ENCODE results near the gene NARF.
A peak's percentile ranks its signal among the peaks of the same experiment; 100 is the strongest.
"Not testable (repeated sequence)": the region's sequence is repeated elsewhere in the genome, so short reads cannot be mapped to it uniquely, and the experiment has no call there.

The NARF gene

DNA sequence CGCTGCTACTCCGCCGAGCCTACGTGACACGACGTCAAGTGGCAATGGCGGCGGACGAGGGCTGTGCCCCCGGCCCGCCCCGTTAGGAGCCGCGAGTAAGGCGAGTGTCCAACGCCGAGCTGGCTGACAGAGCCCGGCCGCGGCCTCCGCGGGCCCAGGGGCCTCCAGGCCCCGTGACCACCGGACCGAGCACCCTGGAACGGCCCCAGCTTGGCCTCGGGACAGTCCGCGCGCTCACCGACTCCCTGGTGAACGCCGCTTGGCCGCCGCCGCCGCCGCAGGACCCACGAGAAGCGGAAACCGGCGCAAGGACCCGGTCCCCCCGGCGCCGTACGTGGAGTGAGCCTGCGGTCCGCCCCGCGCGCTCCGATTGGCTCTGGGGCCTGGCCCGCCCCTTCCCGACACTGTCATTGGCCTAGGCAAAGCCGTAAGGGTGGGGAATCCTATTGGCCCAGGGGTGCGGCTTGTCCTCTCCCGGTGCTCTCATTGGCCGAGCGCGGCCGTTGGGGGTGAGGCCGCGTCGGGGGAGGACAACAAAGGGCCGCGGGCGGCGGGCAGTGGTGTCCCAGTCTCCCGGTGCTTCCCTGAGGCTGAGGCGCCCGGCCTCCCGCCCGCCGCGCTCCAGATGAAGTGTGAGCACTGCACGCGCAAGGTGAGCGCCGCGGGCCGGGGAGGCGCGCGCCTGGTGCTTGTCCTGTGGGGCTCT, at the start of gene NARF:
NARF (plus strand) TSS at position 563 of the 706 bp plus-strand sequence; CDS start at position 626, 63 bp downstream.
- peak; percentile 98 for DNase-seq

- no peak for DNase-seq
Measured at GRCh38 chr17:82408938-82409318, 49.6 kb upstream of the NARF start.

GRCh38 chr17:82410014-82410716, 48.4 kb upstream of the NARF start:
- no peak for DNase-seq

DNA sequence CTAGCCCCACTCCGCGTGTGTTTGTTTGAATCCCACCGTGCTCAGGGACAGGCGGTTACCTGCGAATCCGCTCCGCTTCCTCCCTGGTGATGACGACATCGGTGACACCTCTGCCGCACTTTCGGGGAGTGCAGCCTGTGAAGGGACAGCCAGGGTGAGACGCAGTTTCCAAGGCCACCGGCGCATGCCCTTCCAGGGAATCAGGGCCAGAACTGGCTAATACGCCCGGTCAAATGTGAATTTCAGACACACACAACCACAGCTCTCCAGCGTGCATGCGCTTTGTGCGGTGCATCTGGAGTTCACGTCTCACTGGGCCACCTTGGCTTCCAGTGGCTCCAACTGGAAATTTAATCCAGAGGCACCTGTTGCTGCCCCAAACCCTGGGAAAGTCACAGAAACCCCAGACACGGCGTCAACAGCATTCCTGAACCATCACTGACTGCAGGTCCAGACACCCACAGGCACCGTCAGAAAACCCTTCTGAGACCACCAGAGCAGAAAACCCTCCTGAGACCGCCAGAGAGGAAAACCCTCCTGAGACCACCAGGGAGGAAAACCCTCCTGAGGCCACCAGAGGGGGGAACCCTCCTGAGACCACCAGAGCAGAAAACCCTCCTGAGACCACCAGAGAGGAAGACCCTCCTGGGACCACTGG, 47.0 kb upstream of the NARF start:
- DNase-seq: no peak

DNA sequence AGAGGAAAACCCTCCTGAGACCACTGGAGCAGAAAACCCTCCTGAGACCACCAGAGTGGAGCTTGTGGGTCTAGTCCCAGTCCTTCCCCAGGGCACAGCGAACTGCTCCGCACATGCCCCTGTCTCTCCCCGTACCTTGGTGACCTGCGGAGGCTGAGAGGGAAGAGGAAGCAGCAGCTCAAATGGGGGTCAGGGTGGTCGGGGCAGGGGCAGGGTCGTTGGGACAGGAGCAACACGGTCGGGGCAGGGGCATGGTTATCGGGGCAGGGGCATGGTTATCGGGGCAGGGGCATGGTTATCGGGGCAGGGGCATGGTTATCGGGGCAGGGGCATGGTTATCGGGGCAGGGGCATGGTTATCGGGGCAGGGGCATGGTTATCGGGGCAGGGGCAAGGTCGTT, 46.5 kb upstream of the NARF start:
- DNase-seq: not testable (repeated sequence)

DNA sequence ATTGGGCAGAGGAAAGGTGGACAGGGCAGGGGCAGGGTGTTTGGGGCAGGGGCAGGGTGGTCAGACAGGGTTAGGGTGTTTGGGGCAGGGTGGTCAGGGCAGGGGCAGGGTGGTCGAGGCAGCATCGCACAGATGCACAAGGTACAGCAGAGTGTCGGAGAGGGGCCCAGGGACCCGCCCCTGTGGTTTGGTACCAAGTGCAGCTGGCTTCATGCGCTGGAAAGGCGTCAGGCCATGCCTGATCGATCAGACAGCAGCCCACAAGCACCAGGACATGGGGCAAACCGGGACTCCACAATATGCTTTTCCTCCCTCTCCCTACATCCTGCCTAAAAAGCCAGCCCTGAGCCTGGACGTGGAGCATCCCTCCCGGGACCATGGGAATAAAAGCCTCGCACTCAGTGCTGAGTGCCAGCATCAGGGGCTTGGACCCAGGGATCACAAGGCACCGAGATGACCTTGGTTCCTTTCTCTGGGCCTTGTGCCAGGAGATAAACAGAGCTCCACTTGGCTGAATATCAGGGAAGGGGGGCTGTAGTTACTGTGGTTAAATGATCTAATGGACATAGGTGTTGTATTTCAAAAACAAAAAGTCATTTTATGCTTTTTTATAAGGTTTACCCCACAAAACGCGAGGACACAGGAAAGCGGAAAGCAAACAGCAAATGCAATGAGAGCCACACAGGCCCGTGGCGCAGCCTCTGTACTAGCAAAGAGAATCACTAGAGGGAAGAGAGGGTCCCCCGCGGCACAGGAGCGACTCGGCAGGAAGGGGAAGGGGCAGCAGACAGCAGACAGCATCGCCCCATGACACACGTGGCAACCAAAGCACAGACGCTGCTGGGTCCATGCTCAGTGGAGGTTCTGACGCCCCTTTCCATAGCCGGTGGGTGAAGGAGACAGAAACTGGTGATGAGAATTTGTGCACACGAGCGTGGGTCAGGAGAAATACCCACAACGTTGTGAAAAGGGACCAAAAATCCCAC, 45.7 kb upstream of the NARF start:
- no peak for DNase-seq

- DNase-seq: peak; percentile 33
Measured at GRCh38 chr17:82414548-82415281, 43.8 kb upstream of the NARF start.

DNA sequence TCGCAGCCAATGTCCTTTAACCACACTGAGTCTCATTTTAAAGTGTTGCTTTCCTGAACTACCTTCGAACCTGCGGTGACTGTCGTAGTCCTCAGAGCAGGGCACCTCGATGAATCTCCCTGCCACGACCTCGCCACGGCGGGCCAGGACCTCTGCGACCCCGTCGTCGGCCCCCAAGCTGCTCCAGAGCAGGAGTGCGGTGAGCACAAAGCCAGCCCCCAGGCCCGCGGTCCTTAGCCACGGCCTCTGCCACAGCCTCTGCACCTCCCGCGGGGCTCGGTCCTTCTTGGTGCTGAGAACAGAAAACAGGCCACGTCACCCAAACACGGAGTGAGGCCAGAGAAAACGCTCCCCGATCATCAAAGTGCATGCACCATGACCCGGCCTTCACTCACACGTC, 43.2 kb upstream of the NARF start:
- no peak for DNase-seq

DNA sequence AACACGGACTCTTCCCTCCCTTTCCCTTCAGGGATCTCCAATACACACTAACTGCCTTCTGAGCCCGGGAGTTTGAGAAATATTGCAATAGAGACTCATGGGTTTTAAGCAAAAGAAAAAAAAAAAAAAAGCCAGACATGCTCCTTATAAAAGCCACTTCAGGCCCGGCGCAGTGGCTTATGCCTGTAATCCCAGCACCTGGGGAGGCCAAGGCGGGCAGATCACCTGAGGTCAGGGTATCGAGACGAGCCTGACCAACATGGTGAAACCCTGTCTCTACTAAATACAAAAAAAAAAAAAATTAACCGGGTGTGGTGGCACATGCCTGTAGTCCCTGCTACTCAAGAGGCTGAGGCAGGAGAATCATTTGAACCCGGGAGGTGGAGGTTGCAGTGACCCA, 42.8 kb upstream of the NARF start:
- DNase-seq: no peak

DNA sequence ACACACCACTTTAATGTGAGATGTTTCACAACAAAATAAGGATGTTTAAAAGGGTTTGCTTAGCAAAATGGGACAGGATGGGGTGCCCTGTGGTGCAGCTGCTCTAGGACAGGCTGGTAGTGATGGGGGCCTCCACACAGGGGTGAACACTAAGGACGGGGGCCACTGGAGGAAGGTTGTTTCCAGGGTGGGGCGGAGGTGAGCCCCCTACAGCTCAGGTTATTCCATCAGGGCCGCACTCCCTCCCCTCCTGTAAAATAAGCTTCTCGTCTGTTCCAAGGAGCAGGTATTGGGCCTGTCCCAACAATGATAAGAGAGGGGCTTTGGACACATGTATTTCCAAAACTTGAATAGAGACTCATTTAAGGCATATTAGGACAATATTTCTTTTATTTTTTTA, 42.3 kb upstream of the NARF start:
- DNase-seq: no peak

- DNase-seq: no peak
Measured at GRCh38 chr17:82416771-82417170, 41.8 kb upstream of the NARF start.

DNA sequence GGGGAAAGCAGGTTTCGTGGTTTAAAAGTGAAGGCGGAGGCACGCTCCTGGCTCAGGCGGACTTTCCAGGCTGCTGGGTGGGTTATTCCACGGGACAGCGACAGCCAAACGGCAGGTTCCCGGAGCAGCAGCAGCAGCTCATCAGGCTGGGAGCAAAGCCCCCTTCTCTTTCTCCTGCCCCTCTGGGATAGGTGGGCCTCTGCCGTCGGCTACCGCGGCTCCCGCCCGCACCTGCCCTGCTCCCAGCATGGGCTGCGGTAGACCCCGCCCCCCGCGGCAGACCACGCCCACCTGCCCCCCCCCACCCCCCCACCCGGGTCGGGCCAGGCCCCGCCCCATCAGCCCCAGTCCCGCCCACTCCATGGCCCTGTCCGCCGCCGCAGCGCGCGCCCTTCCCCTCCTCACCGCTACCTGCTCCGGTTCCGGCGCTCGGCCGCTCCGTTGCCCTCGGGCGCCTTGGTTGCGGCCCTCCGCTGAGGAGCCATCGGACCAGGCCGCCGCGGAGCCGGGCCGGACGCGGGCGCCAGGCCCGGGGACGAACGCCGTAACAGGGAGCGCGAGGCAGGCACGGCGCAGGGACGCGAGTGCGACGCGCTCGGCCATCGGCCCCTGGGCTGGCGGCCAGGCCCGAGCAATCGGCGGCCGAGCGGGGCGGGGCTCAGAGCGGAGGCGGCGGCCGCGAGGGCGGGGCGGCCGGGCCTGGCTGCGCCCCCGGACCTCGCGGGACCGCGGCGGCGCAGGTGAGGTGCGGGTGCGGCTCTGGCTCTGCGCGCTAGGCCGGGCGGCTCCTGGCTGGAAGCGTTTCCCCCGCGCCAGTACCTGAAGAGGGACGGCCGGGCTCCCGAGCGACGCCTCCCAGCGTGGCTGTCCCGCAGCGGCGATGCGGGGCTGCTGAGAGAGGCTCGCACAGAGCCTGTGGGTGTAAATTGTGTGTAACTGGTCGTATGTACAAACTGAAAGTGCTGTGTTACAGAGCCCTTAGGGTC, 40.2 kb upstream of the NARF start, which contains the start of the genes HEXD and OGFOD3:
HEXD (plus strand) TSS at position 347 of the 986 bp plus-strand sequence. CDS start 1,453 bp downstream, outside the sequence.
OGFOD3 (minus strand) TSS at position 586 of the 986 bp plus-strand sequence; CDS start at position 485, 101 bp downstream.
- DNase-seq: peak; percentile 83

DNA sequence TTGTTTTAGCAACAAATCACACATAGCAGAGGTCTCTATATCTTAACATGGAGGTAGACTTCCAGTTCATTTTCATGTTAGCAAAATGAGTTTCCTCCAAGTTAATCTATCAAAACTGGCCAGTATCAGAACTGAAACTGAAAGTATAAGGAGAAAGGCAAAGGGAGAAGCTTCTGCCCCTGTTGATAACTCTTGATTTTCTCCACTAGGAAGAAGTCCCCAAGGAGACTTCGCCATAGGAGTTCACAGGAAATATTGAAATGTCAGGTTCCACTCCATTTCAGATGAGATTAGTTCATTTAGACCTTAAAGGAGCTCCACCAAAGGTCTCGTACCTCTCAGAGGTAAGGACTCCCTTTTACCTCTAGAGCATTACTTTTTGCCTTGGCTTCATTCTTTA, 39.0 kb upstream of the NARF start:
- no peak for DNase-seq

DNA sequence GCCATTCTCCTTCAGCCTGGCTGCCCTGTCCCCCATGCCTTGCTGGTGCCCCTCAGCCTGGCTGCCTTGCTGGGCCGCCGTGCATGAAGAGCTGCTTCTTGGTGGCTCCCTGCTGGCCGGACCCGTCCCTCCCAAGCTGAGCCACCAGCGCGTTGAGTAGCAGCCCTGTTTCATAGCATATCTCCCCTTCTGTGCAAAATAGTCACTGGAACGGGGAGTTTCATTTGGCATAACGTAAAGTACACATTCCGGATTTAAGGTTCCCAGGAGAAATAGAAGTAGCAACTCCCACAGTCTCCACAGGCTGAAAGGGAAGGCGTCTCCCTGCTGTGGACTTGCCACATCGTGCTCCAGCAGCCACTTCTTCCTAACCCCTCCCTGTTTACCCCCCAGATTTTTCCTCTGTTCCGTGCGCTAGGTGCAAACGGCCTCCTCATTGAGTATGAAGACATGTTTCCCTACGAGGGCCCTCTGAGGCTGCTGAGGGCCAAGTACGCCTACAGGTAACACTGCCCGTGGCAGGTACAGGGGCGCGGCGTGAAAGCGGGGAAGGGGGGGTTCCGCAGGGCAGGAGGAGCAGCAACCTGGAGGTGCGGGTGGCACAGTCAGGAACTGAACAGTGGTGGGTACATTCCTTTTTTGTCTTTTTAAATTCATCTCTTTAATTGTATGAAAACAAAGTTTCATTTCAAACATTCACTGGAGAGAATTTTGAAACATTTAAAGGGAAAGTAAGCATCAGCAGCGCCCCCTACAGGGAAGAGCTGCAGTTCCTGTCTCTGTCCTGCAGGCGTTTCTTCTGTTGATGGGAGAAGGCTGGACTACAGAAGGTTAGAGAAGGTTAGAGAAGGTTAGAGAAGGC, 34.3 kb upstream of the NARF start:
- DNase-seq: no peak

DNA sequence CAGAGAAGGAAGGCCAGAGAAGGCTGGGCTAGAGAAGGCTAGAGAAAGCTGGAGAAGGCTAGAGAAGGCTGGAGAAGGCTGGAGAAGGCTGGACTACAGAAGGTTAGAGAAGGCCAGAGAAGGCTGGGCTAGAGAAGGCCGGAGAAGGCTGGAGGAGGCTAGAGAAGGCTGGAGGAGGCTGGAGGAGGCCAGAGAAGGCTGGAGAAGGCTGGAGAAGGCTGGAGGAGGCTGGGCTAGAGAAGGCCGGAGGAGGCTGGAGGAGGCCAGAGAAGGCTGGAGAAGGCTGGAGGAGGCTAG, 33.7 kb upstream of the NARF start:
- no peak for DNase-seq

- no peak for DNase-seq
Measured at GRCh38 chr17:82428546-82428945, 30.0 kb upstream of the NARF start.

- no peak for DNase-seq
Measured at GRCh38 chr17:82429824-82430223, 28.7 kb upstream of the NARF start.

GRCh38 chr17:82432017-82432416, 26.5 kb upstream of the NARF start:
- no peak for DNase-seq

DNA sequence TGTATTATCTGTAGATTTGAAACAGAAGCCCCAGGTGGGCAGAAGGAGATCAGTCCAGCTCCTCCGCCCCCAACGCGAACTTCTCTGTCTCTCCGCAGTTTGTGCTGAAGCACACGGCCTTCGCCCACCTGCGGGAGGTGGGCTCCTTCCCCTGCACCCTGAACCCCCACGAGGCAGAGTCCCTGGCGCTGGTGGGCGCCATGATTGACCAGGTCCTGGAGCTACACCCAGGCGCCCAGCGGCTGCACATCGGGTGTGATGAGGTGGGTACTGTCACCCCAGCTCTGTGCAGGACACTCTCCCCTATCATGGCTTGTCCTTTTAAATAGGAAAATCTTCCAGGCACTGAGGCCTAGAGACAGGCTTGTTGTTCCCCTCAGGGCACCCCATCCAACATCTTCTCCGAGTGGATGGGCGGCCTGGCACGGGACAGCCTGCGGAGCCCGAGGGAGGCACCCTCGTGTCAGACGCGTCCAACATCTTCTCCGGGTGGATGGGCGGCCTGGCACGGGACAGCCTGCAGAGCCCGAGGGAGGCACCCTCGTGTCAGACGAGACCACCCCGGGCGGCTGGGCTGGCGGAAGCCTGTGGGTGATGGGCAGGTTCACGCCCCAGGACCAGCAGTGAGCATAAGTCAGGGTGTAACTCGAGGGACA, 24.9 kb upstream of the NARF start:
- DNase-seq: no peak

All from NCI-H510A (cell line).